Loucy (cell line): ENCODE results near the gene L1CAM.

ENCODE experiments used
- EZH2phosphoT487 ChIP-seq: fragments of 200-600 bp; IDR thresholded peaks from 2 replicates; pipeline ENCODE4 v1.6.1; 2018; ENCODE audit warnings: antibody characterized with exemption, mild to moderate bottlenecking, moderate library complexity, borderline replicate concordance
- TF ChIP-seq, protein P1 (sequence below): fragments of 200-600 bp; sonication (generic); conservative IDR thresholded peaks from 2 replicates; pipeline ENCODE4 v1.5.1; 2014; ENCODE audit warnings: mild to moderate bottlenecking, antibody characterized with exemption, low read length

GRCh38 chrX:153836921-153837320, 49.1 kb downstream of the L1CAM start:
- TF ChIP-seq, protein P1, sequence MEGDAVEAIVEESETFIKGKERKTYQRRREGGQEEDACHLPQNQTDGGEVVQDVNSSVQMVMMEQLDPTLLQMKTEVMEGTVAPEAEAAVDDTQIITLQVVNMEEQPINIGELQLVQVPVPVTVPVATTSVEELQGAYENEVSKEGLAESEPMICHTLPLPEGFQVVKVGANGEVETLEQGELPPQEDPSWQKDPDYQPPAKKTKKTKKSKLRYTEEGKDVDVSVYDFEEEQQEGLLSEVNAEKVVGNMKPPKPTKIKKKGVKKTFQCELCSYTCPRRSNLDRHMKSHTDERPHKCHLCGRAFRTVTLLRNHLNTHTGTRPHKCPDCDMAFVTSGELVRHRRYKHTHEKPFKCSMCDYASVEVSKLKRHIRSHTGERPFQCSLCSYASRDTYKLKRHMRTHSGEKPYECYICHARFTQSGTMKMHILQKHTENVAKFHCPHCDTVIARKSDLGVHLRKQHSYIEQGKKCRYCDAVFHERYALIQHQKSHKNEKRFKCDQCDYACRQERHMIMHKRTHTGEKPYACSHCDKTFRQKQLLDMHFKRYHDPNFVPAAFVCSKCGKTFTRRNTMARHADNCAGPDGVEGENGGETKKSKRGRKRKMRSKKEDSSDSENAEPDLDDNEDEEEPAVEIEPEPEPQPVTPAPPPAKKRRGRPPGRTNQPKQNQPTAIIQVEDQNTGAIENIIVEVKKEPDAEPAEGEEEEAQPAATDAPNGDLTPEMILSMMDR: no peak
- TF ChIP-seq EZH2phosphoT487: no peak
